GM21360 (cell line): Measurements from ENCODE around the gene MADD.
"Not testable (repeated sequence)": the region's sequence is repeated elsewhere in the genome, so short reads cannot be mapped to it uniquely, and the experiment has no call there.

Experiments used
- ATAC-seq: cut with Tn5 transposase; IDR thresholded peaks from one replicate; pipeline ENCODE4 v1.9.1; 2021; ENCODE audit warnings: mild to moderate bottlenecking, moderate library complexity; ENCODE audit not compliant: unreplicated experiment

The MADD gene

DNA sequence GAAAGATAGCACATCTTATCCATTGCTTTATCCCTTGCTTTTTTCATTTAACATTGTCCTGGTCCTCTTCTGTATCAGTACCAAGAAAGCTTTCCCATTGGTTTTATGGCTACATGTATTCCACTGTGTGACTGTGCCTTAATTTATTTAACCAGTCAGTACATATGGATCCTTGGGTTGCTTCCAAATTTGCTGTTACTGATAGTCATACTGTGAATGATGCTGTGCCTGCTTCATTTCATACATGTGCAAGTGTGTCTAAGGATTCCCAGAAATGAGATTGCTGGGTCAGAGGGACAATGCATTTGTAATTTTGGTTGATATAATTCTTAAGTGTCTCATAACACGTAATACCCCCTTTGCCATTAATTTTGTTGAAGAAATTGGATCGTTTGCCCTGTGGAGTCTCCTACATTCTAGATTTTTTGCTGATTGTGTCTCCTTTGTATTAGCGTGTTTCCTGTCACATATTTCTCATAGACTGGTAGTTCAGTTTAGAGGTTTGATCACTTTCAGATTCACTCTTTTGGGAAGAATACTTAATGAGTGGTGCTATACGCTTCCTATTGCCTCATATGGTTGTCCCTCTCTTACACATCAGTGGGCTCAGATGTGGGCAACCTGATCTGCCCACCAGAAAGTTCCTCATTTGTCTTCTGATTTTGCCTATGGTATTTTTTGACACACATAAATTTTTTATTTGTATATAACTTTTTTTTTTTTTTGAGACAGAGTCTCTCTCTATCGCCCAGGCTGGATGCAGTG, 47.3 kb downstream of the MADD start:
- no peak for ATAC-seq

- ATAC-seq, result no peak
Measured at GRCh38 chr11:47318166-47318565, 48.2 kb downstream of the MADD start.

- no peak for ATAC-seq
Measured at GRCh38 chr11:47324520-47324919, 54.6 kb downstream of the MADD start.

DNA sequence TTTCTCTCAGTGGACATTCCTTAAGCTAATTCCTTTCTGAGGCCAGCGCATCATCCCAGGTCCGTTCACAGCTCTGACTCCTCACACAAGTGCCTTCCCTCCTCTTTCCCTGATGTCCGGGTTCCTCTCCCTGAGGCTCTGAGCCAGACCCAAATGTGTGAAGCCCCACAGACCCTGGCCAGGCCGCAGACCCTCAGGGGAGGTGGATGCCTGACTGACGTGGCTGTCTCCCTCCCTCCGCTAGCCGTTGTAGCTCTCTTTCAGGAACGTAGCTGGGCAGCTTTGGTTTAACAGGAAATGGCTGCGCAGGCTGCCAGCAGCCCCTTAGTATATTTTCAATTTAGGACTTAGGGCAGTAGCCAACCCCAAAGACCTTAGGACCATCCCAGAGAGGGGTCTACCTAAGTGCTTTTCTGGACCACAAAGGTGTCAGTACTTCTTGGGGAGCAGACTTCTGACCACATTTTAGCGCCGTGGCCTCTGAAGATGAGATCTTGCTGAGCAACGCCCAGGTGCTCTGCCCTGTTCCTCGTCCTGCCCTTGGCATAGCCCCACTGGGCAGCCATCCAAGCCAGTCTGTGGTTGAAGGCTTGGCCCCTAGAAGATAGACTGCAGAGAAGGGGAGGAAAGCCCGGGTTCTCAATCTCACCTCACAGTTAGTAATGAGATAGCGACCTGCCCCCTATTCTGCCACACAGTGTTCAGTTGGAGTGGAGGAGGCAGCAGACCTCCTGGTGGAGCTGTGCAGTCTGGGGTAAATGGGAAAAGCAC, 55.5 kb downstream of the MADD start:
- no peak for ATAC-seq

GRCh38 chr11:47326198-47326597, 56.3 kb downstream of the MADD start:
- ATAC-seq, result no peak

DNA sequence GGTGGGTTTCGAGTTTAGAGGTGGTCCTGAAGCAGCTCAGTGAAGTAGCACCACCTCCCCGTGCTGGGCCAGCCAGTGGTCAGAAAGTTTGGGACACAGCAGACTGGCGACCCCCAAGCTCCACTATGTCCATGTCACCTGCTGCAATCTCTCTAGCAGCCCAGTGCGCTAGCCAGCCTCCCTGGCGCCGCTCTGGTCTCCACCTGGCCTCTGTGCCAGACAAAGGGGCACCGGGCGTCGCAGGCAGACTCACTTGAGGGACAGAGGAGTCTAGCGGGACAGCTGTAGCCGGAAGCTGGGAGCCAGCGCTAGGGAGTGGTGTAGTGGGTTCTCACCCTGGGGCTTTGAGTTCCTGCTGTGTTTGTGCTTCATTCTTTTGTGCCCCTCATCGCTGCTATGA, 57.1 kb downstream of the MADD start:
- ATAC-seq, result no peak

DNA sequence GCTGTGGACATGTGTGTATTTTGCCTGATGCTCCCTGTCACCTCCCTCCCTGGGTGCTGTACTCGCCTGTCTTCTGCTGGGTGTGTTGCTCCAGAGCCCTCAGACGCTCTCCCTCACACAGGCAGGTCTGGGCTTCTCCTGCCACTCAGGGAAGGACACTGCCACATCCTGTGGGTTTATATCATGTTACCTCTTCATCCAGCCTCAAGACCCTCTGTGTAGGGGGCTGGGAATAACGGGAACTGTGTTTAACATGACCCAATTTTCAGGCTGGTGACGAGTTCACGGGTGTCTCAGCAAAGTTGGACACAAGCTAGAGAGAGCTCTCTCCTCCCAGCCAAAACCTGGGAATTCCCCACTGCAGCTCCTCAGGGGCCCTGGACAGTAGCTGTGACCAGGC, 58.0 kb downstream of the MADD start:
- no peak for ATAC-seq

DNA sequence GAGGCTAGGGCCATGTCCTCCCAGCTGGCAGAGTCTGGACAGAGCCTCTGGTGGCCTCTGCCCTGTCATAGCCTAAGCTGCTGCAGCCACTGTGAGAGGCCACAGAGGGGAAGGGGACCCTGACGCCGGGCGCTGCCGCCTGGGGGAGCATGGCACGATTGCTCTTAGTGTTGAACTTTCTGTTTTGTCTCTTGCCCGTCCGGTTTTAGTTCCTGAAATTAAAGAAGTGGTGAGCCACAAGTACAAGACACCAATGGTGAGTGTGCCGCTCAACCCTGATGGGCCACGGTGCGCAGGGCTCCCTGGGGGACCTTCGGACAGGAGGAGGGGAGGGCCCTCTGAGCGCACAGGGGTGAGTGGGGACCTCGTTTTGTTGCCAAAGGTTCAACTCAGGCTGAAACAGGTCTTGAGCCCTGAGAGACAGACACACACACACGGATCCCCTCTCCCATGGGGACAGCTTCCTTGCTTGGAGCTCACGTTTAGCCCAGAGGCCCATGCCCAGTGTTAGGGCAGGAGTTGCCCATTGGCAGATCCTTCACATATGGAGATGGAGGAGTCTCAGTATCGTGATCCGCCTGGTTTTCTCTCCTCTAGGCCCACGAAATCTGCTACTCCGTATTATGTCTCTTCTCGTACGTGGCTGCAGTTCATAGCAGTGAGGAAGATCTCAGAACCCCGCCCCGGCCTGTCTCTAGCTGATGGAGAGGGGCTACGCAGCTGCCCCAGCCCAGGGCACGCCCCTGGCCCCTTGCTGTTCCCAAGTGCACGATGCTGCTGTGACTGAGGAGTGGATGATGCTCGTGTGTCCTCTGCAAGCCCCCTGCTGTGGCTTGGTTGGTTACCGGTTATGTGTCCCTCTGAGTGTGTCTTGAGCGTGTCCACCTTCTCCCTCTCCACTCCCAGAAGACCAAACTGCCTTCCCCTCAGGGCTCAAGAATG, 58.8 kb downstream of the MADD start:
- ATAC-seq, result no peak

- ATAC-seq, result no peak
Measured at GRCh38 chr11:47329431-47329986, 59.6 kb downstream of the MADD start.

DNA sequence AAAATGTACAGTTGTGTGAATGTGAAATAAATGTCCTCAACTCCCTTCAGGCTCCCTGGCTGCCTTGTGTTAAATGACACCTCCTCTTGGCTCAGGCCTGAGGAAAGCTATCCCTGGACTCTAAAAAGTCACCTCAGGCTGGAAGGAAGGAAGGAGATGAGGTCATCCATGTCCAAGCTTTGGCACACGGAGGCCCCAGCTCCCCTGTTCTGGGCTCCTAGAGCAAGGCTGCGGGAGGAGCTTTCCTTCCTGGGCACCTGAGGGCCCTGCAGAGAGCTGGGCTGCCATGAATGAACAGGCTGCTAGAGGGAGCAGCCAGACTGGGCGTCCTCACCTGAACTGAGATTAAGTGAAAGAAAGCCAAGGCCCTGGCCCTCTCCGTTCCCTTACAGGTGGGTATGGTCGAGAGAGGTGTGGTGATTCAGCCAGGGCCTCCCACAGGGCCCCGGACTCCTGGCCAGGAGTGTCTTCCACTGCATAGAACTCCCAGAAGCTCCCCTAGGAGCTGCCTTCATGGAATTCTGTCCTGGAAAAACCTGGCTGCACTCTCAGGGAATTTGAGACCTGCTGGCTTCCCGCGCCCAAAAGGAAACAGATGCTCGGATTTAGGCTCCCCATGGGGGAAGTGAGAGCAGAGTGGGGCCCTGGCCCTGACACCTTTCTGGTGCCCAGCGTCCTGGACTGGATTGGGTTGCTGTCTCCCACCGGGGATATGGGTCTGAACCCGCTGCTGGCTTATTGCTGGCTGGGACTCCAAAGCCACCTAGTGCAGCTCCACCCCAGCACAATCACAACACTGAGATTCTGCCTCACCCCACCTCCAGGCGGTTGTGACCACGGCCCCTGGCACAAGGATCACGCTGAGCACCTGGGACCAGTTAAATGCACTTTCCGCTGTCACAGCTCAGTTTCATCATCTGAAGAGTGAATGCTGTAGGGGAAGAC, 60.3 kb downstream of the MADD start:
- no peak for ATAC-seq

GRCh38 chr11:47331454-47332302, 61.7 kb downstream of the MADD start:
- ATAC-seq, result no peak

- ATAC-seq, result no peak
Measured at GRCh38 chr11:47332303-47332711, 62.4 kb downstream of the MADD start.

GRCh38 chr11:47332791-47333525, 63.0 kb downstream of the MADD start:
- ATAC-seq, result no peak

GRCh38 chr11:47333526-47333845, 63.6 kb downstream of the MADD start:
- ATAC-seq, result no peak

GRCh38 chr11:47333886-47334443, 64.0 kb downstream of the MADD start:
- ATAC-seq, result no peak

DNA sequence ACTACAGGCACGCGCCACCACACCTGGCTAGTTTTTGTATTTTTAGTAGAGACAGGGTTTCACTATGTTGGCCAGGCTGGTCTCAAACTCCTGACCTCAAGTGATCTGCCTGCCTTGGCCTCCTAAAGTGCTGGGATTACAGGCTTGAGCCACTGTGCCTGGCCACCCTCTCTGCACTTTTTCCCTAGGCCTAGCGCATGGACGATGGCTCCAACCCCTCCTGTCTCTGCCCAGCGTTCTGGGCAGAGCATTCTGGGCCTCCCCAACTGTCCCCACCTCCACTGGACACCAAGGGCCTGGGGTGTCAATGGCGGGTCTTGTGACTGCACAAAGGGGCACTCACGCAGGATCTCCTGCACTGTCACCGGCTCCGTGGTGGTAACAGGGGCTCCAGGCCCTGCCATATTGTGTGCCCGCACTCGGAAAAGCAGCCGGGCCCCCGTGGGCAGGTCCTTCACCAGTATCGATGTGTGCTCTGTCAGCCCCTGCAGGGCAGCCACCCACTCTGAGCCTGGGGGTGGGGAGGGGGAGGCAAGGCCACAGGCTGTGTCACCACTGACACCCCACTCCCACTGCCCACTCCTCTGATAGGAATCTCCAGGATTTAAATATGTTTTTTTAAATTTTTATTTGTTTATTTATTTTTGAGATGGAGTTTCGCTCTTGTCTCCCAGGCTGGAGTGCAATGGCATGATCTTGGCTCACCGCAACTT, 64.9 kb downstream of the MADD start:
- ATAC-seq, result not testable (repeated sequence)

DNA sequence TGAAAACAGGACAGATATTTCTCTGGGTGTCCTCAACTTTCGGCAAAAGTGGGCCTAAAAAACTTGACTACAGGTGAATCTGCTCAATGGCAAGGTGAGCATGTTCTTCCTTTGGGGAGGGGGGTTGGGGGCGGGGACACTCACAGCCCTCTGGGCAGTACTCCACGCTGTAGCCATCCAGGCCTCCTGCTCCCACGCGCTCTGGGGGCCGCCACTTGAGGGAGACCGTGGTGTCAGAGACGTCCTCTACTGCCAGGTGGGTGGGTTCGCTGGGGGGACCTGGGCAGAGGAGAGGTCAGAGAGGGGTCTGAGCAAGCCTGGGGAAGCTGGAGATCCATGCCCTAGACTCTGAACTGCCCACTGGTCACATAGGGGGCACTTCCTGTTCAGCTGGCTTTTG, 65.8 kb downstream of the MADD start:
- ATAC-seq, result no peak
